ENCODE data around the gene VANGL2.

VANGL2 gene

DNA sequence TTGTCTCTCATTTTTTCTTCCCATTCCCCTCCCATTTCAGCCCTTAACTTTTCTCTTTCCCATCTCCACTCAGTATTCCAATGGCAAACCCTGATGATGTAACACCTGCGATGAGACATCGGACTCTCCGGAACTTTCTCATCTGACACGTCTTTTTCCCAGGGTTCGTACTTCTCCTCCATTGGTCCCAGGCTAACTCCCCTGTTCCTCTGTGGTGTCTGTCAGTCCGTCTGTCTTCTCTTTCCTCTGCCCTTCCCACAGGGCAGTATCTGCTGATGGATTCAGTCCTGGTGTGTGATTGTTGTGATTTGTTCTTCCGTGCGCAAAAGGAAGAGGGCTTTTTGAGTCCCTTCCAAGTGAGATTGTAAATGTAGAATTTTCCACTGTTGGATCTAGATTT lies 27.7 kb downstream of the VANGL2 start:
- DNase-seq (ENCODE audit: low spot score): no peak

DNA sequence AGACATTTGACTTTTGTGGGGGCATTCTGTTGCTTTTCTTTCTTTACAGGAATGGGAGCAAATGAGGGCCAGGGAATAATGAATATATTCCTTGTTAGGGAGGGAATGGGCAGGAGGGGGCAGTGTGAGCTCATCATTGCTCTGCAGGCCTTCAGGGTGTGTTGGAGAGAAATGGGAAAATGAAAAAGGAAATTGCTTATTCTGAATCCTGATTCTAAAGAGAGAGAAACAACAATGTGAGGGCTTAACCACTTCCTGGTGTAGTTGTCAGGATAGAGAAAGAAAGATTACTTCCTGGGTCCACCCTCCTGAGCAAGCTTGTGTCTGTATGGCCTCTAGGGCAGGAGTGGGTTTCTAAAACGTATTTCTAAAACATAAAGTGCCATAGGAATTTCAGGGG lies 28.3 kb downstream of the VANGL2 start:
- DNase-seq (ENCODE audit: low spot score): peak; percentile 59

DNA sequence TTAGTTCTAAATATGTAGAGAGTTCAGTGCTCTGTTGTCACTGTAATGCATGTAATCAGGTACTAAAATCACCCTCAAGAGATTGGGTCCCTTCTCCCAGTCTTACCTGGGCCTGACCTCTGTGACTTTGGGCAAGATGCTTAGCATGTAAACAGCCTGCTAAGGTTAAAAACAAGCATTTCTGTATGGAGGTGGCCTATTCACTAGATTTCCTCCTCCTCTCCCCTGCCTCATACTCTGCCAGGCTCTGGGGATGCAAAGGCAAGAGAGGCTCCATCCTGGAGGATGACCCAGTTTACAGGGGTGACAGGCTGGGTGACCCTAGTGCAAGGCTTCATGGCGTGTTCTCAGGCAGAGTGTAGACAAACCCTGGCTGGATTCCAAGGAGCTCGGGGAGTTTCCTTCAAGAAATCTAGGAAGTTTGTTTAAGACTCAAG lies 28.8 kb downstream of the VANGL2 start:
- DNase-seq (ENCODE audit: low spot score): no peak

DNA sequence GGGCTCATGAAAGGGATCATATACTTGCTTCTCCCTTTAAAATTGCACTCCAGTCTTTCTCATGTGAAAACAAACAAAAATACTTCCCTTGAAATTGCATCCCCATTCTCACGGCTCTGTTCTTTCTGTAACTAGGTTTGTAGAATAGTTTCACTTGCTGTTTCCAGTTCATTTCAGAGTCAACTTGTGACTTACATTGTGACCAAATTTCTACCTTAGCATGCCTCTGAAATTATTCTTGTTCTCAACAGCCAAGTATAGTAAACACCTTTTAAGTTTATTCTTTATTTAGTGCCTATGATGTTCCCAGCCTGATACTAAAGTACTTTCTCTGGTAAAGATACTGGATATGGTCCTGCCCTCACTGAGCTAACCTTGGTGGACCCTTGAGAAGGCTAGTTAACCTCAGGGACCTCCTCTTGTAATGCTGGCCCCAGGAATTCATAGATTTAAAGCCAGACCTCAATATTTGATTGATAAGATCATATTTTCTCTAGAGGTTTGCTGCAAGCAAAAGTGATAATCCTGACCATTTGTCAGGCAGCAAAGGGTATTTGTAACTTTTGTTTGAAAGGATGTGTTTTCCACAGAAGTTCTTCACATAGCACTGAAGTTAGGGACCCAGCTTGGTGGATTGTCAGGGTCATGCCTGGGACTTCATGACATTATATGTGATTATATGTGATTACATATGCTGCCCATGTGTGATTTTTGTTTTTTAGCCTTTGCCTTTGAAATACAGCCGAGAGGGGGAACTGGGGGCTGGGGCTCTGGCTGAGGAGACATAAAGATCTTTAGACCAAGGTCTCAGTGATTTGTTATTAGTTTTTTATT lies 29.6 kb downstream of the VANGL2 start:
- no peak for DNase-seq (ENCODE audit: low spot score)

DNA sequence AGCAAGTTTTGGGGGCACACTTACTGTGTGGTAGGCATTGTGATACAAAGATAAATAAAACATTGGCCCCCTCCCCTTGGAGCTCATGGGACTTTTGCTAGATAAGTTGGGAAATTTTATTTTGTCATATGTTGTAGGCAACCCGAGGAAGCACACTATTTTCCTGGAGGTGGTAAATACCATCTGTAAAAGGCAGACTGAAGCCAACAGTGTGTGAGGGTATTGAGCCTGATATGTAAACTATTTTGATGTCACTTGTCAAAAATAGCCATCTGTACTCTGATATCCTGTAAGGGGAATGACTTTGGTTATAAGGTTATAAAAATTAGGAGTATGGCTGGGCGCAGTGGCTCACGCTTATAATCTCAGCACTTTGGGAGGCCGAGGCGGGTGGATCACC lies 30.6 kb downstream of the VANGL2 start:
- DNase-seq (ENCODE audit: low spot score): no peak

DNA sequence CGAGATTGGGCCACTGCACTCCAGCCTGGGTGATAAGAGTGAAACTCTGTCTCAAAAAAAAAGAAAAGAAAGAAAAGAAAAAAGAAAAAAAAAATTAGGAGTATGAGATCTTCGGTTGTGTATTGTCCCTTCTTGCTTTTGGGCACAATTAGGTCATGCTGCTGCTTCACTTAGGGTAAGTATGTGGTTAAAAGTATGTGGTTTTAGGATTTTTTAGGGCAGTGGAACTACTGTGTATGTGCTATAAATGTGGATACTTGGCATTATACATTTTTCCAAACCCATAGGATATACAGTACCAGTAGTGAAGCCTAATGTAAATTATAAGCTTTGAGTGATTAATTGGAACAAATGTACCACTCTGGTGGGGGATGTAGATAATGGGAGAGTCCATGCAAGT lies 31.2 kb downstream of the VANGL2 start:
- no peak for DNase-seq (ENCODE audit: low spot score)

DNA sequence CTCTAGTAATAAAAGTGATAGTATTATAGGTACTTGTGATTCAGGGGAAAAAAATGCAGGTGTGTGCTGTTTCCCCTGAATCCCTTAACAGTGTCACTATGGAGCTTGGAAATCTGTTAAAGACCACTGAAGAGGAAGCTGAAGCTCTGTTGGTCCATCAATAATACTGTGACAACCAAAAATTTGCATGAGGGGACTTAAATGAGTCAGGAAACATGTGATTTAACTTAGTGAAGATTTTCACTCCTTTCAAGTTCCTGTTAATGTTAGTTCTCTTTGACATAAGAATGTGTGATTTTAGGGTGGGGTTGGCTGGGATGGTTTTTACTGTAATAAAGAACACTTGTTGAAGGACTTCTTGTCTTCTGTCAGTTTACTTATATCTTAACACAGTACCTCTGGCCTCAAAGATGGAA lies 32.0 kb downstream of the VANGL2 start:
- DNase-seq (ENCODE audit: low spot score): no peak

DNA sequence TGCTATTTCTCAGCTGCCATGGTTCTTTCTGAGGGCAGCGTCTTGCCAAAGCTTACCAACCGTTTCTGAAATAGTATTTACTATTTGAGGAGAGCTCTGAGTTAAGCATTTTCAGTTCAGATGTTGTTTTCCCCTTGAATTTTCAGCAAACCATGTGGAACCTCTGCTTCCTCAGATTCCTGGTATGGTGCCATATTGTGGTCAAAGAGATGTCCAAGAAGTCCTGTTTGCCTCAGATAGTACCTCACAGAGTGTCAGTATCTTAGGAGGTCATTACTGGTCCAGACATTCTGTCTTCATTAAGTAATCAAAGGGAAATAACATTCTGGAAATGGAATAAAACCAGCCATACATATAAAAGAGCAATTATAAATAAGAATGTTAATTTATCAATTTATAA lies 36.6 kb downstream of the VANGL2 start:
- DNase-seq (ENCODE audit: low spot score): no peak

DNA sequence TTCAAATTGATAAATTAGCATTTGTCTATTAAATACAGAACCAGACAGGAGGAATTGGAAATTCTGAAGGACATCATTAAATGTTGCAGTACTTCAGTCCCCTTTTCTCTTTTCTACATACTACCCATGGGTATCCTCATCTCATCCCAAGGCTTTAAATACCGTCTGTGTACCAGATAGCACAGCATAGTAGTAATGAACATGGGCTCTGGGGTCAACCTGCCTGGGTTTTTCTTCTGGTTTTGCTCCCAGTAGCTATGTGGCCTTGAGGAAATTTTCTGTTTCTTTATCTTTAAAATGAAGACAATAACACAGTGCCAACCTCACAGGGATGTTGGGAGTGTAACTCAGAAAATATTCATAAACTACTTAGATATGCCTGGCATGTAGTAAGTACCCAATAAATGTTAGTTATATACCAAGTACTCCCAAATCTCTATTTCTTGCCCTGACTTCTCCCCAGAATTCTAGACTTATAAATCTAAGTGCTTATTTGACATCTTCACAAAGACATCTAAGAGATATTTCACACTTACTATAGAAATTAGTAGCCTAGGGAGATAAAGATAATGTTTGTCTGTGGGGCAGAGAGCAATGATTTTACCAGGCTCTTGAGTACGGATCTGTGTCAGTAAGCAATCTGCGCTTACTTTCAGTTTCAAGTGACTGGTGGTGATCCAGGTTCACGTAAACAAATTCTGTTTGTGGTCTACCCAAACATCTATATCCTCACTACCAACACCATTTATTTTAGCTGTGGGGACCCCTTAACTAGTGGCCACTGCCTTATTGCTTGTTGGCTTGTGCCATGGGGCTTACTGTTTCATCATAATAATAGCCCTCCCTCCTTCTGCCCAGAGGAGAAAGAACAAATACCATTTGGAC lies 37.3 kb downstream of the VANGL2 start:
- no peak for DNase-seq (ENCODE audit: low spot score)

DNA sequence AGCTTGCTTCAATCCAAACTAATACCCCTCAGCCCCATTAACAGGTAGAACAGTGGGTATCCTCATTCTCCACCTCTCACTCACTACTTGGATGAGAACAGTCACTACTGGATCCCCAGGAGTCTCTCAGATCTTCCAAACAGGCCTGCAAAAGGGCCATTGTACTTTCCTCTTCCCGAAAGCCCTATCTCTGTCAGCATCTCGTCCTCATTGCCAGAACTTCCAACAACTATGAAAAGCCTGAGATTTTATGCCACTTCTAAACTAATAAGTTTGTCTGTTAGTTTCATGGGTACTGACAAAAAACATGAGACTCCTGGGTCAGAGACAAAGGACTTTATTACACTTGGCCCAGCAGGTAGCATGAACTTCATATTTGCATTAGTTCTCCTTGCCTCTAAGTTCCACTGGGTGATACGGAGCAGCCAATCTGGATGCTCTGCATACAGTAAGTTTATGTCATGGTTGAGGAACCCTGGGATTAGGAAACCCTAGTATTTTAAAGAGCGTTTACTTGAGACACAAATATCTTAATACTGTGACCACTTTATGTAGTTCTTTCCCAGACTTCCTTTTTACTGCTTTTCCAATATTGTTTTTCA lies 38.1 kb downstream of the VANGL2 start:
- no peak for DNase-seq (ENCODE audit: low spot score)

DNA sequence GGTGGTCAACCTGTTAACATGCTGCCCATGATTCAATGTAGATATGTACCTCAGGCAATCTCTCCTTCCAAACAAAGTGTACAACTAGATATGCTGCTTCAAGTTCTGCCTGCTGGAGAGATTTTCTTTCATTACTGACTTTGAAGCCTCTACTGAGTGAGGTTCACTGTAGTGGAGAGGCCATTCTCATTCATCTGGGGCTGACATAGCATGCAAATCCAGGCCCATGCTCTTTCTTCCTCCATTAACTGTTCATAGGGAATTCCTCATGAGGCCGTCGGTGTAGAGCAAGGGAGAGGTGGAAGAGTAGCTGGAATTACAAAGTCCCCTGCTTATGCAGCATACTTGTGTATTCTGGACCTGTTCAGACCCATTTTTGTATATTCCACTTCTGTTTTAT lies 38.6 kb downstream of the VANGL2 start:
- DNase-seq (ENCODE audit: low spot score): no peak

DNA sequence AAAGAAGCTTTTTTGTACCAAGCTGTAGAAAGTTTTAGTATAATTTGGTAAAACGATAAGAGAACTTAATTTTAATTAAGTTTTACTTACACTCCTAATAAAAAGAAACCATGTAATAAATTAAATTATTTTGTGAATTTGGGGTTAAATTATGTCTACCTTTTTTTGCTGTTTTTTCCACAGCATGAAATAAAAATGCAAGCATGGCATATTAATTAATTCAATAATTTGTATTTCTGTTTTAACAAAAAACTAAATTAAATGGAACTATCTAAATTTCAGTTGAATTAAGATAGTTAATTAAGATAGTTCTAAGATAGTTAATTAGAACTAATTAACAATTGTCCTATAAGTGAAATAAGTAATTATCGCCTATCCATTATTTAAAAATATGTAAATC lies 39.4 kb downstream of the VANGL2 start:
- no peak for DNase-seq (ENCODE audit: low spot score)

DNA sequence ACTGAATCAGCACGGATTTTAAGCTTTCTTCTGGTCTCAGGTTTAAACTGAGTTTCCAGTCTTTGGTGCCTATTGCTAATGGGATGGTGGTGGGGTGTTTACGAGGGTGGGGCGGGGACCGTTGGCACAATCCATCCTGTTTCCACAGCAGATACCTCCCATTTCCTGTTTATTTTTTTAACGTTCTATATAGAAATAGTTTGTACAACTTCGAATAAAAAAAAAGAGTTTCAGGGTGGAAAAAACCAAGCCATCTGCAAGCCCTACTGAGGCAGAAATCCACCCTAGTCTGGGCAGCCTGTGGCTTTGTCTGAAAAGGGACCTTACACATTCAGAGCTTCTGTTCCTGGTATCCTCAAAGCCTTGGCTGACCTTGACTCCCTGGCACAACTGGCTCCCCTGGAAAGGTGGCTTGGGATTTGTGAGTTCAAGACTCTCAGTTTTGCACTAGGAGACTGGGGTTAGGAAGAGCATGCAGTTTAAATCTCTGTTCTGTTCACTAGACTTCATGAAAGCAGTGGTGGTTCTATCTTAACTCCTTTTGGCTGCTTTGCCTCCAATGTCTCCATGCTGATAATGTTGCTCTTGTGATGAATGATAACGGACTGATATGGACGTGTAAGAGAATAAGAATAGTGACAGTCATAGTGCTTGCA lies 46.7 kb downstream of the VANGL2 start:
- no peak for DNase-seq (ENCODE audit: low spot score)

DNA sequence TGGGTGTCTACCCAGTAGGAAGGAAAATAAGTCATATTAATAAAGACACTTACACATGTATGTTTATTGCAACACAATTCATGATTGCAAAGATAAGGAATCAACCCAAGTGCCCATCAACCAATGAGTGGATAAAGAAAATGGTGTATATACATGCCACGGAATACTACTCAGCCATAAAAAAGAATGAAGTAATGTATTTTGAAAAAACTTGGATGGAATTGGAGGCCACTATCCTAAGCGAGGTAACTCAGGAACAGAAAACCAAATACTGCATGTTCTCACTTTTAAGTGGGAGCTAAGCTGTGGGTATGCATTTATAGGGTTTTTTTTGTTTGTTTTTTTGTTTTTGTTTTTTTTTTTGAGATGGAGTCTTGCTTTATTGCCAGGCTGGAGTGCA lies 49.1 kb downstream of the VANGL2 start:
- DNase-seq (ENCODE audit: low spot score): no peak

DNA sequence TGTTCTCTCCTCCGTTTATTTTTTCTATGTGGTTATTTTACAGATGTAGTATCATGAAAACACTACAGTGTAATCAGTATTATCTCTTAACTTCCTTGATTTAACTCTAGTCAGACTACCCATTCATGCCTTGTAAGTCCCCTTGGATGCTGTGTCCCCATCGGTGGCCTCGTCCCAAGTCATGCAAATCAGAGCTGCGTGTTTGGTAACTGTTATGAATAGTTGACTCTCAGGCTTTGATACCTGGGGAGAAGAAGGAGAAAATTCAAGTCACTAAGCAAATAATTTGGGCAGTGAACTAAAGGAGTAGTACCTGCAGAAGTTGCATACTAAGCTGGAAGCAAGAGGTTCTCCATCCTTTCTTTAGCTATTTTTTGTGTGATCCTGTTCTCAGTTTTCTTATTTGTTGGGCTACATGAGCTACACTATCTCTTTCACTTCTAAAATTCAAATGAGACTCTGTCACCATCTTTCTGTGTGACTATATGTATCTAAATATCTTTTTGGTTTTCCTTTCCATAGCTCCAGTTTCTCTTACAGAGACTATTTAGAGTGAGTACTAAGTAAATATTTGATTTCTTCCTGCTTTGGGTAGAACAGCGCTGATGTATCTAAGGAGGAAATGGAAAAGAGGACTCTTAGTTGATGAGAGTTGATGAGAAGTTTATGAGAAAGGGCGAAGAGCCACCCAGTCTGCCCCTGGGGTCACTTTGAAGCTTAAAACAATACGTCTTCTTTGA lies 50.9 kb downstream of the VANGL2 start:
- no peak for DNase-seq (ENCODE audit: low spot score)

DNA sequence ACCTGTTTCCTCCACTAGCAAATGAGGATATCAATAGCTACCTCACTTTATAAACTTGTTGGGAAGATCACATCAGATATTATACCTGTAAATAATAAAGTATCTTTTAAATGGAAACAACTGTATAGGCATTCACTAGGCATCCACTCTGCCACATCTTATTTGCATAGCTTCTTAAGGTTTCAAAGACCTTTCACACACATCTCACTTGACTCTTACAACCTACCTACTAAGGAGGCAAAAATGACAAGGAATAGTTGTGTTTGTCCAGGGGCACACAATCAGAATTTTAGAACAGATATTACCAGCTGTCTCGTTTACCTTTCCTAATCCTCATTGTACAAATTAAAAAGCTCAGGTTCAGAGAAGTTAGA lies 51.5 kb downstream of the VANGL2 start:
- no peak for DNase-seq (ENCODE audit: low spot score)

DNA sequence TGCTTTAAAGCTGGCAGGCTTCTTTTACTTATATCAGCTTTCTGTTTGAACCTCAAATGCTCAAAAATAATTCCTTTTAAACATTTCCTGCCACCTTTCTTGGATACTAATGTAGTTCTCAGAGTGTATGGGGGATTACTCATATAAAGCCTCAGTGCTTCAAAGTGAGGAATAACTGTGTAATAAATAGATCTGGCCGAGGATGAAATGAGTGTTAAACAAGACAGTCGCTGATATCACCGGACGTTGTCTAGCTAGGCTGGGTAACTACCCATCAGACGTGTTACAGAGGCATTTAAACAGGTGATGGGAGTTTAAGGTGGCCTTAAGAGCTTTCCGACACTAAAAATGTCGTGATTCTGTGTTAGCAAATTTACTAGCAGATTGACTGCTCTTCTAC lies 53.1 kb downstream of the VANGL2 start:
- DNase-seq (ENCODE audit: low spot score): no peak

DNA sequence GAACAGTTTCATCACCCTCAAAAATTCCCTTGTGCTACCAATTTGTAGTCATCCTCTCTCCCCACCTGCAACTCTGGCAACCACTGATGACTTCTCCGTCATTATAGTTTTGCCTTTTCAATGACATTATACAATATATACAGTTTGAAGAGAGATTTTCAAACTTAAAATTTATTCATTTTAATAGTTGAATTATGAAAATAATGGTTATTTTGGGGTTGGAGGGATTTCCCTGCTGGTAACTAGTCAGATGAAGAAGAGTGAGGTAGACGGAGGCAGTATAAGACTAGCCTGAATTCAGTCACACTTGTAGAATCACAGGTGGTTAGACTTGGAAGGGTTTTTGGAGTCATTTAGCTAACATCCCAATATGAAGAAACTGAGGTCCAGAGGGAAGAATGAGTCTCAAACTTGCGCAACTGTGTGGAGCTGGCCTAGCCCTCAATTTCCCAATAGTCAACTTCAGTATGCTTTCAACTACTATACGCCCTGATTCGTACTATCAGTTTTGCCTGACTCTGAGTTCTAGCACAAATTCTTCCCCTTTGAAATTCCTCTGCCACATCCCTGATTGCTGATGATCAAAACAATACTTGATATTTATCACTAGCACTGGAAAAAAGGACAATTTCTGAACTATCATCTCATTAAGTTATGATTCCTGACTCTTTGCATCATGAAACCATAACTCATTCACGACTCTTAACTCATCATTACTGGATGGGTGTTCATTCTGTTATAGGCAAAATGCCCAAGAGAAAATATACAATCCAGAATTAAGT lies 54.2 kb downstream of the VANGL2 start:
- DNase-seq (ENCODE audit: low spot score): no peak

DNA sequence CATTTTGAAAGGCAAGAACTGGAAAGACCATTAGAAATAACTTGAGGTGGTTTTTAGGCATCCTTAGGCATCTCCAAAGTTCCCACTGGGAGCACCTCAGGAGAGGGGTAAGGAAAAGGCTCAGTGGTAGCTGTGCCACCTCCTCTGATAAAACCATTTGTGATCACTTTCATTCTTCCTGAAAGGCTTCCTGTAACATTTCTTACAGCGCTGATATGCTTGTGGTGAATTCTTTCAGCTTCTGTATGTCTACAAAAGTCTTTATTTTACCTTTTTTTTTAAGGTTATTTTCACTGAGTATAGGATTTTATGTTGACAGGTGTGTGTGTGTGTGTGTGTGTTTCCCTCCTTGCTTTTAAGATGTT lies 54.8 kb downstream of the VANGL2 start:
- no peak for DNase-seq (ENCODE audit: low spot score)

DNA sequence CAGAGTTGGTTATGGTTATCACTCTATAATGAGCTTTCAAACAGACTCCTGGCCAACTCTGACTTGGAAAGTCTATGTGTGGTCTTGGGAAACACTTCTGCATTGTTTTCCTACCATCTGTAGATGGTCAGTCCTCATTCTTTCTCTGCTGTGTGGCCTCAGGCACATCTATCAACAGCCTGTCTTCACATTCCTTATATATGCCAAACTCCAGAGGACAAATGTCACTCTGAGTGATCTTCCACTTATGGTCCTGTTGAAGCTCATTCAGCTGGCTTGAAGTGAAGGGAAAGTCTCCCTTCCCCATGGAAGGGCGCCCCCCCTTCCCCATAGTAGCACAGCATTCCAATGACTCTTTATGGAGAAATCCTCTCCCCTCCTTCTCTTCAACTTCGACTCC lies 58.7 kb downstream of the VANGL2 start:
- no peak for DNase-seq (ENCODE audit: low spot score)

DNA sequence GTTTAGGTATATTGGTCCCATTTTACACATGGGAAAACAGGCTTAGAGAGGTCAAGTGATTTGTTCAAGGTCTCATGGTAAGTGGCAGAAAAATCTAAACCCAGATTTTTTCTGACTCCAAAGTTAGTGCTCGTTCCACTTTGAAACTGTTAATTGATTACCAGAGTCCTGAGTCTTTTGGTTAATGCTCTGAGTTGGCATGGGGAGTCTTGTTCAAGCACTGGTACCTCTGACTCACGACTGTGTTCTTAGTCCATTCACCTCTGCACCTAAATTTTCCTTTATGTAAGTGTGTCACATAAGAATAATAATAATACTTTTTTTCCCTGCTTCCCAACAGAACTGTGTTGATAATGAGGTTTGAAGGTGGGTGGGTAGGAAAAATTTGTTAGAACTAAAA lies 59.3 kb downstream of the VANGL2 start:
- DNase-seq (ENCODE audit: low spot score): no peak
